ENCODE results near the gene UBE2I. TPM values are rescaled to one million over a fixed set of nuclear protein-coding genes. Genes with fewer than 3 reads are reported as not detected.

UBE2I gene
- total and polyA plus RNA-seq, 2 of the 4 experiments (the other 2 are of a cell fraction) = 30.8 to 140 TPM

DNA sequence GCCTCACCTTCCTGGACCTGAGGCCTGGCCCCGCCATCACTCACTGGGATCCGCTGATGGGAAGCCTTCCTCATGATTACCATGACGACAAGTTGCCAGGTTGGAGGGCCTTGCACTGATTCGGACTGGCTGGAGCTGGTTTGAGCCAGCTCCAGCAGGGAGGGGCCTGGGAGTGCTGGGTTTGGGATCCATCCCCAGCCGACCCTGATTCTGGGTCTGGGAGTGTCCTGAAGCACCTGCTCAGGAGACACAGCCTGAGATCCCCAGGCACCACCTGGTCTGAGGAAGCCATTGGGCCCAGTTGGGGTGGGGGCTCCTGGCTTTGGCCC lies 18.1 kb downstream of the UBE2I start:
- H3K27me3 ChIP-seq (ENCODE audit: control insufficient read depth, insufficient read depth, low read length) = peaks cover 12% of the 10 kb centered on the region
- ATAC-seq (ENCODE audit: low read depth) (no peak), DNase-seq (no peak)
- no peak overlapping the region for H3K4me2 ChIP-seq (ENCODE audit: low read depth, low read length)
- no peak overlapping the region for H3K27ac ChIP-seq (ENCODE audit: insufficient read depth, low read length)
- H3K23ac ChIP-seq (ENCODE audit: low read depth, low read length) = no peak overlapping the region
- no peak overlapping the region for H2BK5ac ChIP-seq (ENCODE audit: low read depth, low read length, poor library complexity, severe bottlenecking)
- no peak overlapping the region for H3K4ac ChIP-seq (ENCODE audit: low read depth, low read length)
- H2AFZ ChIP-seq (replicated peaks; ENCODE audit: low read length, poor library complexity) = no peak overlapping the region
- H3K9ac ChIP-seq (ENCODE audit: low read depth, low read length) = no peak overlapping the region
- peaks cover 3% of the 10 kb centered on the region; the same call in 1 of the 2 replicates for H3K9me3 ChIP-seq (ENCODE audit: control insufficient read depth, insufficient read depth, low read length)
- intact Hi-C loops (cut with micrococcal nuclease) (no loop called here), dilution Hi-C loops (cut with HindIII; ENCODE audit: low sequenced_read_pairs, unreplicated experiment) (no loop called here), in situ Hi-C loops (cut with MboI; ENCODE audit: low sequenced_read_pairs) (no loop called here)
- H3K14ac ChIP-seq (replicated peaks; ENCODE audit: low read depth, low read length) = no peak overlapping the region
- no peak overlapping the region for H2BK15ac ChIP-seq (ENCODE audit: low read depth, low read length)
- TF ChIP-seq, protein P1, sequence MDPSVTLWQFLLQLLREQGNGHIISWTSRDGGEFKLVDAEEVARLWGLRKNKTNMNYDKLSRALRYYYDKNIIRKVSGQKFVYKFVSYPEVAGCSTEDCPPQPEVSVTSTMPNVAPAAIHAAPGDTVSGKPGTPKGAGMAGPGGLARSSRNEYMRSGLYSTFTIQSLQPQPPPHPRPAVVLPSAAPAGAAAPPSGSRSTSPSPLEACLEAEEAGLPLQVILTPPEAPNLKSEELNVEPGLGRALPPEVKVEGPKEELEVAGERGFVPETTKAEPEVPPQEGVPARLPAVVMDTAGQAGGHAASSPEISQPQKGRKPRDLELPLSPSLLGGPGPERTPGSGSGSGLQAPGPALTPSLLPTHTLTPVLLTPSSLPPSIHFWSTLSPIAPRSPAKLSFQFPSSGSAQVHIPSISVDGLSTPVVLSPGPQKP (IDR thresholded peaks at IDR 0.05; ENCODE audit: borderline replicate concordance, low read depth, low read length) = no peak
- no peak for TF ChIP-seq RFX5 (IDR thresholded peaks at IDR 0.05; ENCODE audit: low read depth, low read length)
- no peak for TF ChIP-seq SMC3 (IDR thresholded peaks at IDR 0.05; ENCODE audit: low read depth, low read length)
- no peak for TF ChIP-seq MXI1 (IDR thresholded peaks at IDR 0.05; ENCODE audit: borderline replicate concordance, low read depth, low read length)
- no peak for TF ChIP-seq FOS (IDR thresholded peaks at IDR 0.05; ENCODE audit: low read depth, low read length)
- no peak for TF ChIP-seq NFE2L2 (IDR thresholded peaks at IDR 0.05; ENCODE audit: low read depth, low read length)
- TF ChIP-seq CEBPB (IDR thresholded peaks at IDR 0.05; ENCODE audit: low read depth, low read length) = no peak
- no peak for TF ChIP-seq MAFK (IDR thresholded peaks at IDR 0.05; ENCODE audit: low read depth, low read length)
- no peak for TF ChIP-seq RCOR1 (IDR thresholded peaks at IDR 0.05; ENCODE audit: insufficient replicate concordance, low read length)
- TF ChIP-seq BHLHE40 (IDR thresholded peaks at IDR 0.05; ENCODE audit: low read depth, low read length) = no peak
- no peak overlapping the region for H2AK5ac ChIP-seq (ENCODE audit: low read depth, low read length)
- H2BK120ac ChIP-seq (ENCODE audit: low read depth, low read length) = no peak overlapping the region
- H3K56ac ChIP-seq (ENCODE audit: extremely low read depth, insufficient read depth, low read length) = no peak overlapping the region
- peaks cover 26% of the 10 kb centered on the region; the same call in 1 of the 2 replicates for H3K36me3 ChIP-seq (ENCODE audit: control insufficient read depth, insufficient read depth, low read length)
- no TSS peak for BruUV-seq (replicated peaks)
- H3K9me1 ChIP-seq (ENCODE audit: insufficient read depth, low read length) = no peaks in the 10 kb centered on the region
- POLR2A ChIA-PET (ENCODE audit: unreplicated experiment) = no interaction called here
- peaks cover 30% of the 10 kb centered on the region for H4K20me1 ChIP-seq (ENCODE audit: insufficient read depth, low read length)
- peaks cover 0 to 4% of the 10 kb centered on the region in 2 experiments; a peak in 1 of 4 replicates for H3K79me1 ChIP-seq (ENCODE audit: low read depth in 1 of 2, low read length in 2 of 2)
- no peak overlapping the region for H3K4me3 ChIP-seq (ENCODE audit: insufficient read depth, low read depth, low read length)
- no peak overlapping the region for H4K8ac ChIP-seq (ENCODE audit: low read depth in 2 of 2, low read length in 2 of 2)
- no peak overlapping the region for H2AK9ac ChIP-seq (replicated peaks; ENCODE audit: low read depth, low read length, poor library complexity)
- peaks cover 7% of the 10 kb centered on the region for H3K4me1 ChIP-seq (ENCODE audit: control insufficient read depth, insufficient read depth, low read length)
- H2BK20ac ChIP-seq (ENCODE audit: low read depth, low read length) = no peak overlapping the region
- H4K91ac ChIP-seq (ENCODE audit: insufficient read depth, low read depth, low read length) = no peak overlapping the region
- WGBS, 2 experiments (ENCODE audit: extremely low coverage in 2 of 2, insufficient read length in 1 of 2) = 29% methylated on average over 1 of the region's 5 CpGs; no CpG with 5 or more reads in 1 of the 2 experiments
- CTCF ChIA-PET = no interaction called here
- no peak overlapping the region for H3K18ac ChIP-seq (ENCODE audit: low read depth, low read length)
- no peak overlapping the region for H4K5ac ChIP-seq (ENCODE audit: low read depth, low read length)
